ENCODE data around the gene NPM3. TPM values are rescaled to one million over a fixed set of nuclear protein-coding genes. Genes with fewer than 3 reads are reported as not detected.

Gene NPM3
- total RNA-seq, 1 donor from 2014 or later: 18.0 TPM

- no peak for ATAC-seq
- Histone ChIP-seq H3K4me1 (peaks cover 20% of the 10 kb centered on the region), H3K27me3 (peaks cover 80% of the 10 kb centered on the region), H3K27ac (no peak overlapping the region), H3K9me3 (no peaks in the 10 kb centered on the region), H3K4me3 (no peak overlapping the region), H3K36me3 (no peaks in the 10 kb centered on the region)
- DNase-seq: peak; percentile 67
- intact Hi-C loops (cut with DNase I): no loop called here
- TF ChIP-seq CTCF (IDR thresholded peaks at IDR 0.05): no peak
Observed at GRCh38 chr10:101774589-101775272, 8.5 kb downstream of the NPM3 start.

- DNase-seq: no peak
- Histone ChIP-seq H3K36me3 (no peaks in the 10 kb centered on the region), H3K4me3 (no peak overlapping the region), H3K4me1 (peaks cover 13% of the 10 kb centered on the region), H3K27me3 (peaks cover 74% of the 10 kb centered on the region), H3K9me3 (no peaks in the 10 kb centered on the region), H3K27ac (no peak overlapping the region)
- no peak for ATAC-seq
- intact Hi-C loops (cut with DNase I): no loop called here
- TF ChIP-seq CTCF (IDR thresholded peaks at IDR 0.05): no peak
Observed at GRCh38 chr10:101773923-101774588, 9.2 kb downstream of the NPM3 start.

GRCh38 chr10:101772895-101773761, 10.1 kb downstream of the NPM3 start:
- DNase-seq: peak; percentile 25
- ATAC-seq: no peak
- no peak overlapping the region for H3K4me3 ChIP-seq
- no peak for TF ChIP-seq CTCF (IDR thresholded peaks at IDR 0.05)
- H3K27me3 ChIP-seq: peaks cover 75% of the 10 kb centered on the region
- no peaks in the 10 kb centered on the region for H3K9me3 ChIP-seq
- H3K4me1 ChIP-seq: peaks cover 6% of the 10 kb centered on the region
- intact Hi-C loops (cut with DNase I): no loop called here
- H3K27ac ChIP-seq: no peak overlapping the region
- H3K36me3 ChIP-seq: no peaks in the 10 kb centered on the region

- intact Hi-C loops (cut with DNase I): no loop called here
- ATAC-seq (no peak), DNase-seq (no peak)
- H3K9me3 ChIP-seq: no peaks in the 10 kb centered on the region
- TF ChIP-seq CTCF (IDR thresholded peaks at IDR 0.05): no peak
- H3K4me3 ChIP-seq: no peak overlapping the region
- H3K36me3 ChIP-seq: no peaks in the 10 kb centered on the region
- H3K27me3 ChIP-seq: peaks cover 70% of the 10 kb centered on the region
- H3K4me1 ChIP-seq: peaks cover 6% of the 10 kb centered on the region
- H3K27ac ChIP-seq: no peak overlapping the region
Observed at GRCh38 chr10:101772017-101772894, 11.0 kb downstream of the NPM3 start.

GRCh38 chr10:101771380-101771779, 11.9 kb downstream of the NPM3 start:
- intact Hi-C loops (cut with DNase I): no loop called here
- peaks cover 67% of the 10 kb centered on the region for H3K27me3 ChIP-seq
- H3K4me1 ChIP-seq: peaks cover 6% of the 10 kb centered on the region
- ATAC-seq (no peak), DNase-seq (no peak)
- no peak for TF ChIP-seq CTCF (IDR thresholded peaks at IDR 0.05)
- H3K36me3 ChIP-seq: no peaks in the 10 kb centered on the region
- no peaks in the 10 kb centered on the region for H3K9me3 ChIP-seq
- no peak overlapping the region for H3K27ac ChIP-seq
- no peak overlapping the region for H3K4me3 ChIP-seq
